Bronchial epithelial cell (primary cell): Measurements from ENCODE around the gene VEGFB. TPM values are rescaled to one million over a fixed set of nuclear protein-coding genes. Genes with fewer than 3 reads are reported as not detected.

Experiments used
- DNase-seq: peaks from one replicate; pipeline ENCODE4 v3.0.0-alpha.2; 2010; ENCODE audit warnings: low read depth
- FAIRE-seq: peaks from 2 replicates; lab custom pipeline; 2011; peaks lifted over from hg19 to GRCh38; lab: Jason Lieb, UNC
- H3K27me3 ChIP-seq: 2 replicates; pipeline ENCODE4 v1.5.1; 2011; ENCODE audit warnings: low read length; ENCODE audit not compliant: control insufficient read depth, insufficient read depth
- H3K36me3 ChIP-seq: 2 replicates; pipeline ENCODE4 v1.5.1; 2011; ENCODE audit warnings: low read length; ENCODE audit not compliant: control insufficient read depth, insufficient read depth
- H3K4me3 ChIP-seq: 2 replicates; pipeline ENCODE4 v1.5.1; 2011; ENCODE audit warnings: mild to moderate bottlenecking, low read depth, low read length, control low read depth
- CTCF ChIP-seq: IDR thresholded peaks from 2 replicates; pipeline ENCODE4 v1.5.1; 2011; ENCODE audit warnings: mild to moderate bottlenecking, moderate library complexity, low read length, control low read depth, inconsistent platforms; ENCODE audit not compliant: insufficient read depth, severe bottlenecking
- total RNA-seq: library from RNA; depleted of rRNA; stranded (reverse); fragments of >200 nt; gene quantifications from 2 replicates; pipeline ENCODE4 v1.2.1, GENCODE V29; 2014

VEGFB gene
- total RNA-seq, 1 donor from 2014 or later = 12.4 TPM

- FAIRE-seq = no peak
- DNase-seq = no peak
- TF ChIP-seq CTCF = no peak
- Histone ChIP-seq H3K36me3 (peaks cover 40% of the 10 kb centered on the region), H3K27me3 (no peaks in the 10 kb centered on the region), H3K4me3 (no peak overlapping the region)
Measured at GRCh38 chr11:64204080-64204440, 30.3 kb upstream of the VEGFB start.

- H3K4me3 ChIP-seq = no peak overlapping the region
- DNase-seq (peak; percentile 88), FAIRE-seq (no peak)
- H3K27me3 ChIP-seq = no peaks in the 10 kb centered on the region
- H3K36me3 ChIP-seq = peaks cover 40% of the 10 kb centered on the region
- peak; percentile 89 for TF ChIP-seq CTCF
Measured at GRCh38 chr11:64204464-64204989, 29.9 kb upstream of the VEGFB start.

- H3K27me3 ChIP-seq = no peaks in the 10 kb centered on the region
- DNase-seq (no peak), FAIRE-seq (no peak)
- TF ChIP-seq CTCF = no peak
- H3K36me3 ChIP-seq = peaks cover 31% of the 10 kb centered on the region
- no peak within 1 kb of the TSS for H3K4me3 ChIP-seq
Measured at GRCh38 chr11:64206457-64207255, 27.7 kb upstream of the VEGFB start, which contains the start of gene FERMT3. TSS of gene FERMT3 (plus strand) at chr11:64206721. CDS start at chr11:64207365, 644 bp downstream.

GRCh38 chr11:64207256-64208085, 26.9 kb upstream of the VEGFB start:
- Histone ChIP-seq H3K27me3 (no peaks in the 10 kb centered on the region), H3K4me3 (no peak overlapping the region), H3K36me3 (peaks cover 30% of the 10 kb centered on the region)
- no peak for TF ChIP-seq CTCF
- DNase-seq = no peak
- FAIRE-seq = no peak

- Histone ChIP-seq H3K27me3 (no peaks in the 10 kb centered on the region), H3K36me3 (peaks cover 22% of the 10 kb centered on the region), H3K4me3 (no peak overlapping the region)
- TF ChIP-seq CTCF = no peak
- DNase-seq (no peak), FAIRE-seq (no peak)
Measured at GRCh38 chr11:64208086-64208795, 26.1 kb upstream of the VEGFB start.
